Measurements from ENCODE around the gene JAKMIP1. TPM values are rescaled to one million over a fixed set of nuclear protein-coding genes. Genes with fewer than 3 reads are reported as not detected.

JAKMIP1 gene
- total RNA-seq, 2 experiments from 2014 or later = 4.0 to 5.1 TPM

- Histone ChIP-seq H4K20me1 (ENCODE audit: insufficient read depth, low read length) (no peaks in the 10 kb centered on the region), H3K4me2 (ENCODE audit: low read length) (no peak overlapping the region), H3K79me2 (ENCODE audit: insufficient read depth, low read depth, low read length) (no peaks in the 10 kb centered on the region), H3K9me3 (ENCODE audit: low read length) (no peaks in the 10 kb centered on the region), H3K4me1 (ENCODE audit: insufficient read depth, low read length, poor library complexity, severe bottlenecking) (no peaks in the 10 kb centered on the region), H3K9me2 (ENCODE audit: insufficient read depth, low read length) (no peaks in the 10 kb centered on the region), H2AFZ (ENCODE audit: low read length) (no peak overlapping the region), H3K27ac (ENCODE audit: low read depth, low read length, poor library complexity, severe bottlenecking) (no peak overlapping the region), H3K4me3 (ENCODE audit: low read depth, low read length, poor library complexity, severe bottlenecking) (no peak overlapping the region), H3K36me3 (ENCODE audit: insufficient read depth, low read length) (no peaks in the 10 kb centered on the region)
- intact Hi-C loops (cut with micrococcal nuclease; ENCODE audit: unreplicated experiment) = no loop called here
- no peak for DNase-seq (ENCODE audit: low spot score)
- POLR2A ChIA-PET = no interaction called here
- BruUV-seq (replicated peaks) = no TSS peak
- TF ChIP-seq CTCF (conservative IDR thresholded peaks at IDR 0.05; ENCODE audit: low read length) (no peak), EZH2phosphoT487 (IDR thresholded peaks at IDR 0.05; ENCODE audit: borderline replicate concordance, low read depth, low read length) (no peak)
- CTCF ChIA-PET (ENCODE audit: unreplicated experiment) = no interaction called here
Measured at GRCh38 chr4:6110681-6111353, 89.5 kb downstream of the JAKMIP1 start.

GRCh38 chr4:6109842-6110560, 90.3 kb downstream of the JAKMIP1 start:
- Histone ChIP-seq H3K9me2 (ENCODE audit: insufficient read depth, low read length) (no peaks in the 10 kb centered on the region), H3K4me2 (ENCODE audit: low read length) (no peak overlapping the region), H4K20me1 (ENCODE audit: insufficient read depth, low read length) (no peaks in the 10 kb centered on the region), H3K36me3 (ENCODE audit: insufficient read depth, low read length) (no peaks in the 10 kb centered on the region), H2AFZ (ENCODE audit: low read length) (no peak overlapping the region), H3K27ac (ENCODE audit: low read depth, low read length, poor library complexity, severe bottlenecking) (no peak overlapping the region), H3K9me3 (ENCODE audit: low read length) (no peaks in the 10 kb centered on the region), H3K4me1 (ENCODE audit: insufficient read depth, low read length, poor library complexity, severe bottlenecking) (no peaks in the 10 kb centered on the region), H3K4me3 (ENCODE audit: low read depth, low read length, poor library complexity, severe bottlenecking) (no peak overlapping the region), H3K79me2 (ENCODE audit: insufficient read depth, low read depth, low read length) (no peaks in the 10 kb centered on the region)
- POLR2A ChIA-PET = no interaction called here
- intact Hi-C loops (cut with micrococcal nuclease; ENCODE audit: unreplicated experiment) = no loop called here
- no TSS peak for BruUV-seq (replicated peaks)
- TF ChIP-seq EZH2phosphoT487 (IDR thresholded peaks at IDR 0.05; ENCODE audit: borderline replicate concordance, low read depth, low read length) = no peak
- peak; percentile 64 for TF ChIP-seq CTCF (conservative IDR thresholded peaks at IDR 0.05; ENCODE audit: low read length)
- DNase-seq (ENCODE audit: low spot score) = peak; percentile 20
- CTCF ChIA-PET (ENCODE audit: unreplicated experiment) = no interaction called here

DNA sequence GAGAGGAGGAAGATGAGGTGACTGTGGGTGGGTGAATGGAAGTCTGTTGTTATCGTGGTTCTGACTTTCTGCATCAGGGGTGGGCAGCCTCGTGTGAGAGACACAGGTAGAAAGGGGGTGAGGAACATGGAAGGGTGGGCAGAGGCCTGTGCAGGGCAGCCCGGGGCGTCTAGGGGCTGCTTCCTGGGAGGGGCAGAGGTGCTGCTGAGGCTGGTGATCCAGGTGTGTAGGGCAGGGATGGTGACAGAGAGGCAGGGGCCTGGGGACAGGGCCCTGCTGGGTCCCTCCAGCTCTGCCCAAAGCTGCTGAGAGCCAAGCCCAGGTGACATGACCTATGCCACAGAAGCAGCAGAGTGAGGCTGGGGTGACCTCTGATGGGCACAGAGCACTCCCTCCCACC, 92.5 kb downstream of the JAKMIP1 start:
- no peaks in the 10 kb centered on the region for H3K4me1 ChIP-seq (ENCODE audit: insufficient read depth, low read length, poor library complexity, severe bottlenecking)
- CTCF ChIA-PET (ENCODE audit: unreplicated experiment) = no interaction called here
- no peak overlapping the region for H3K27ac ChIP-seq (ENCODE audit: low read depth, low read length, poor library complexity, severe bottlenecking)
- no peaks in the 10 kb centered on the region for H4K20me1 ChIP-seq (ENCODE audit: insufficient read depth, low read length)
- H3K79me2 ChIP-seq (ENCODE audit: insufficient read depth, low read depth, low read length) = no peaks in the 10 kb centered on the region
- BruUV-seq (replicated peaks) = no TSS peak
- H3K9me2 ChIP-seq (ENCODE audit: insufficient read depth, low read length) = no peaks in the 10 kb centered on the region
- H2AFZ ChIP-seq (ENCODE audit: low read length) = no peak overlapping the region
- H3K9me3 ChIP-seq (ENCODE audit: low read length) = no peaks in the 10 kb centered on the region
- no peak overlapping the region for H3K4me2 ChIP-seq (ENCODE audit: low read length)
- no peak for DNase-seq (ENCODE audit: low spot score)
- H3K4me3 ChIP-seq (ENCODE audit: low read depth, low read length, poor library complexity, severe bottlenecking) = no peak overlapping the region
- H3K36me3 ChIP-seq (ENCODE audit: insufficient read depth, low read length) = no peaks in the 10 kb centered on the region
- TF ChIP-seq CTCF (conservative IDR thresholded peaks at IDR 0.05; ENCODE audit: low read length) (no peak), EZH2phosphoT487 (IDR thresholded peaks at IDR 0.05; ENCODE audit: borderline replicate concordance, low read depth, low read length) (no peak)
- POLR2A ChIA-PET = no interaction called here
- intact Hi-C loops (cut with micrococcal nuclease; ENCODE audit: unreplicated experiment) = no loop called here

Data from OCI-LY7 (cell line).